ENCODE data around the gene VPS26C. TPM values are rescaled to one million over a fixed set of nuclear protein-coding genes. Genes with fewer than 3 reads are reported as not detected.

VPS26C gene
- total RNA-seq, 1 donor: 76.6 TPM

DNA sequence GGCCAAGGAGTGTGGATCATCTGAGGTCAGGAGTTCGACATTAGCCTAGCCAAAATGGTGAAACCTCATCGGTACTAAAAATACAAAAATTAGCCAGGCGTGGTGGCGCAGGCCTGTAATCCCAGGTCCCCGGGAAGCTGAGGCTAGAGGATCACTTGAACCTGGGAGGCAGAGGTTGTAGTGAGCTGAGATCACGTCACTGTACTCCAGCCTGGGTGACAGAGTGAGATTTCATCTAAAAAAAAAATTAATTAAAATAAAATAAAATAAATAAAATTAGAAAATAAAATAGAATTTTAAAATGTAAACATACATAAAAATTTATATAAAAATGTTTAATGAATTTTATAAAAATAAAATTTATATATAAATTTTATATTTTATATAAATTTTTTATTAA is 5.8 kb upstream of the VPS26C start:
- TF ChIP-seq, protein P1, sequence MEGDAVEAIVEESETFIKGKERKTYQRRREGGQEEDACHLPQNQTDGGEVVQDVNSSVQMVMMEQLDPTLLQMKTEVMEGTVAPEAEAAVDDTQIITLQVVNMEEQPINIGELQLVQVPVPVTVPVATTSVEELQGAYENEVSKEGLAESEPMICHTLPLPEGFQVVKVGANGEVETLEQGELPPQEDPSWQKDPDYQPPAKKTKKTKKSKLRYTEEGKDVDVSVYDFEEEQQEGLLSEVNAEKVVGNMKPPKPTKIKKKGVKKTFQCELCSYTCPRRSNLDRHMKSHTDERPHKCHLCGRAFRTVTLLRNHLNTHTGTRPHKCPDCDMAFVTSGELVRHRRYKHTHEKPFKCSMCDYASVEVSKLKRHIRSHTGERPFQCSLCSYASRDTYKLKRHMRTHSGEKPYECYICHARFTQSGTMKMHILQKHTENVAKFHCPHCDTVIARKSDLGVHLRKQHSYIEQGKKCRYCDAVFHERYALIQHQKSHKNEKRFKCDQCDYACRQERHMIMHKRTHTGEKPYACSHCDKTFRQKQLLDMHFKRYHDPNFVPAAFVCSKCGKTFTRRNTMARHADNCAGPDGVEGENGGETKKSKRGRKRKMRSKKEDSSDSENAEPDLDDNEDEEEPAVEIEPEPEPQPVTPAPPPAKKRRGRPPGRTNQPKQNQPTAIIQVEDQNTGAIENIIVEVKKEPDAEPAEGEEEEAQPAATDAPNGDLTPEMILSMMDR (IDR thresholded peaks at IDR 0.05; ENCODE audit: insufficient read depth, low read length): no peak
- H3K4me3 ChIP-seq (ENCODE audit: low read depth, low read length): no peak overlapping the region
- no peak for DNase-seq (ENCODE audit: low read depth)

DNA sequence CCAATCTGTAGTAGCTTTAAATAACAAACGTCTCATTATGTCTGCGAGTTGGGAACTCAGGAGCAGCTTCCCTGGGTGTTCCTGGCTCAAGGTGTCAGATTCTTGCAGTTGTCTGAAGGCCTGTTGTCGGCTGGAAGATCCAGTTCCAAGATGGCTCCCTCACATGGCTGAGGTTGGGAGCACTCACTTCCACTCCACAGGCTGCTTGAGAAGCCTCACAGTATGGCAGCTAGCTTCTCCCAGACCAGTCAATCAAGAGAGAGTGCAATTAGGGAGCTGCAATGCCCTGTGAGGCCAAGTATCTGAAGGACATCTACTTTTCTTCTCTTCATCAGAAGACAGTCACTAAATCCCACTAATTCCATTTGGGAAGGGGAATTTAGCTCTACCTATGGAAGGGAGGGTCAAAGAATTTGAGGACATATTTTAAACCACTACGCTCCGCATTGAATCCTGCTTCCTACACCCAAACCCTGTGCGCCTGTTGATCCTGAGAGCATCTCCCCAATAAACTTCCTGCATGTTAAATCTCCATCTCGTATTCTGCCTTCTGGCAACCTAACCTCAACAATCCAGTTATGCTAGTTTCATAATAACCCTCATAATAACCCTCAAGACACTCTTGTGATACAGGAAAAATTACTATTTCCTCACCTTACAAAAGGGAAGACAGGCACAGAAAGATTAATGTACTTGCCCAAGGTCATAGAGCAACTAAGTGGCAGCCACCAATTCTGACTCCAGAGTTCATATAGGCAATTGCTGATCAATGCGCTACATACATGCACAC is 3.6 kb upstream of the VPS26C start:
- DNase-seq (ENCODE audit: low read depth): no peak
- no peak overlapping the region for H3K4me3 ChIP-seq (ENCODE audit: low read depth, low read length)
- TF ChIP-seq, protein P1 (IDR thresholded peaks at IDR 0.05; ENCODE audit: insufficient read depth, low read length): no peak

DNA sequence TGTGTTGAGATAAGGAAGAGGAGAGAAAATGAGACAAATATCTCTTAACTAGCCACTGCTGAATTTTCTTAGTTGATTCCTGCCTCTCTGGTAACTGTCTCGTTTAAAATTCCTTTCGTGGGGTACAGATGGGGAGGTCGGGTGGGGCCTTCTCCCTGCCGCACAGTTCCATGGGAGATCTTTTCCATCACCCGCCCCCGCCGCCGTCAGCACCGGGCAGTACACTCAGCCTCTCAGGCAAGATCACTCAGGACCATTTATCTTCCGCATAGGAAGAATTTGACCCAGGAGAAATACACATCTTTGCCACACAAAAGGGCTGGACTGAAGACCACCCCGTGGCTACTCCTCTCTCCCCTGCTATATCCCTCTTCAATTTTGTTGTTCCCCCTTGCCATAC is 2.3 kb upstream of the VPS26C start:
- no peak for DNase-seq (ENCODE audit: low read depth)
- no peak overlapping the region for H3K4me3 ChIP-seq (ENCODE audit: low read depth, low read length)
- TF ChIP-seq, protein P1 (IDR thresholded peaks at IDR 0.05; ENCODE audit: insufficient read depth, low read length): no peak

DNA sequence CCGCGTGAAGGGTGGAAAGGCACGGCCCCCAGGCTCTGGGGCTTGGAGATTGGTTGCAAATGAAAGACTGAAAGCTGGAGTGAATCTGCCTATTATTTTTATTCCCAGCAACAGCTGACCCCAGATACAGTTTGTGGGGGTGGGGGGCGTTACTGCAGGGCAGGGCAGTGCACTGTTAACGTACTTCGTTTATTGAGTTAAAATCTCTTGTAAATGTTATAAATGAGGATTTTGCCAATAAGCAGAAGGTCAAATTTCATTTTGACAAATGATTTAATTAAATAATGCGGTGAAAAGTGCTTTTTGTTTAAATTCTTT is 1.0 kb upstream of the VPS26C start:
- no peak for DNase-seq (ENCODE audit: low read depth)
- TF ChIP-seq, protein P1 (IDR thresholded peaks at IDR 0.05; ENCODE audit: insufficient read depth, low read length): no peak
- peak overlapping the region; percentile 88 for H3K4me3 ChIP-seq (ENCODE audit: low read depth, low read length)

DNA sequence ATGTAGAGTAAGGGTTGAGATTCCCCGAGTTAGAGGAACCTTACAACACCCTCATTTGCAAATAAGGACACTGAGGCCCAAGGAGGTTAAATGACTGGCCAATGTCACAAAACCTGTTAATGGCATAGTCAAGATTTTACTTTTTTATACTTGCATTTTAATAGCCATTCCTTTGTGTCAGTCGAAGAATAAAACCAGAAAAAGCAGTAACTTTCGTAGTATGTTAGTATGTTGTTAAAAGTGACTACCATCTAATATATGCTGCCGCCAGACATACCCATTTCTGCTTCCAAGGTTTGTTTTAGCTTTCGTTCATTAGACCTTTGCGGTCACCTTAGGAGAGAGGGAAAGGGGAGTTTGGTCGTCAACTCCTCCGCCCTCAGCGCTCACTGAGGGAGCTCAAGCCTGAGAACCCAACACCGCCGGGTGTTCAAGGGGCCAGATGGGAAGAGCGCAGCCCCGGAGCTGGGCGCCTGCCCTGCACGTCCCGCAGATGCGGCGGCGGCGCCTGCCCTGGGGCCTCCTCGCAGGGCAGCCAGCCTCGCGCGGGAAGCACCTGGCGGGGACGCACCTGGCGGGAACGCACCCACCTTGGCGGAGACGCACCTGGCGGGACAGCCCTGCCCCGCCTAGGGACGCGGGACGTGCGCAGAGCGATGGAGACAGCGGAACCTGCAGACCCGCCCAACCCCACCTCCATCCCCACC is 466 bp downstream of the VPS26C start:
- TF ChIP-seq, protein P1 (IDR thresholded peaks at IDR 0.05; ENCODE audit: insufficient read depth, low read length): no peak
- H3K4me3 ChIP-seq (ENCODE audit: low read depth, low read length): peak overlapping the region; percentile 88
- DNase-seq (ENCODE audit: low read depth): peak; percentile 33

DNA sequence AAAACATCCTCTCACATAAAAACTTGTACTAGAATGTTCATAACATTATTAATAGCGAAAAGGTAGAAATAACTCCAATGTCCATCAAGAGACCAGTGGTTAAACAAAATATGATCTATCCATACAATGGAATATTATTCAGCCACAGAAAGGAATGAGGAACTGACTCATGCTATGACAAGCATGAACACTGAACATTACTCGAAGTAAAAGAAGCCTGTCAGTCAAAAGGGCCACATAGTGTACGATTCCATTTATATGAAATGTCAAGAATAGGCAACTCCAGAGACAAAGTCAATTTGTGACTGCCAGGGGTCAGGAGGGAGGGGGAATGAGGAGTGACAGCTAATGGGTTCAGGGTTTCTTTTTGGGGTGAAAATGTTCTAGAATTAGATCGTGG is 2.3 kb downstream of the VPS26C start:
- DNase-seq (ENCODE audit: low read depth): no peak
- TF ChIP-seq, protein P1 (IDR thresholded peaks at IDR 0.05; ENCODE audit: insufficient read depth, low read length): no peak
- H3K4me3 ChIP-seq (ENCODE audit: low read depth, low read length): no peak overlapping the region
